Liver (tissue), 9 donors: Measurements from ENCODE around the gene CDH3. TPM values are rescaled to one million over a fixed set of nuclear protein-coding genes. Genes with fewer than 3 reads are reported as not detected.

Source experiments
- DNase-seq: peaks from one replicate; pipeline ENCODE4 v3.0.0-alpha.2; 2017; ENCODE audit warnings: low spot score
- H3K27ac ChIP-seq, 2 donors: one replicate each; pipeline ENCODE4 v1.7.0; 2013; ENCODE audit warnings: inconsistent platforms in 2 of 2, low read length in 2 of 2, control low read depth in 1 of 2, low read depth in 1 of 2, mild to moderate bottlenecking in 1 of 2
- H3K27me3 ChIP-seq, 4 donors: one replicate each; pipeline versions ENCODE4 v1.6.1 to v1.7.0; 2013; ENCODE audit warnings: low read length in 3 of 4, inconsistent platforms in 1 of 4, mild to moderate bottlenecking in 1 of 4, moderate library complexity in 1 of 4; ENCODE audit not compliant: control insufficient read depth in 4 of 4, insufficient read depth in 4 of 4
- H3K36me3 ChIP-seq, 4 donors: one replicate each; pipeline versions ENCODE4 v1.6.1 to v1.7.0; 2013; ENCODE audit warnings: low read length in 3 of 4, mild to moderate bottlenecking in 3 of 4, low read depth in 1 of 4, moderate library complexity in 1 of 4; ENCODE audit not compliant: control insufficient read depth in 4 of 4, insufficient read depth in 3 of 4
- H3K4me1 ChIP-seq, 4 donors: one replicate each; pipeline versions ENCODE4 v1.6.1 to v1.7.0; 2013; ENCODE audit warnings: low read length in 3 of 4, mild to moderate bottlenecking in 3 of 4, moderate library complexity in 1 of 4; ENCODE audit not compliant: control insufficient read depth in 4 of 4, insufficient read depth in 4 of 4
- H3K4me3 ChIP-seq, 3 donors: one replicate each; pipeline versions ENCODE4 v1.6.1 to v1.7.0; 2013; ENCODE audit warnings: low read length in 3 of 3, control low read depth in 1 of 3, low read depth in 1 of 3, mild to moderate bottlenecking in 1 of 3
- H3K9ac ChIP-seq, 2 donors: one replicate each; pipeline ENCODE4 v1.7.0; 2013; ENCODE audit warnings: low read length in 2 of 2, mild to moderate bottlenecking in 2 of 2, moderate library complexity in 2 of 2, control low read depth in 1 of 2, low read depth in 1 of 2
- H3K9me3 ChIP-seq, 4 donors: one replicate each; pipeline versions ENCODE4 v1.6.1 to v1.7.0; 2013; ENCODE audit warnings: low read length in 3 of 4; ENCODE audit not compliant: control insufficient read depth in 4 of 4
- ATF3 ChIP-seq: IDR thresholded peaks from 2 replicates; pipeline ENCODE4 v1.6.1; 2016; ENCODE audit warnings: antibody characterized with exemption
- CTCF ChIP-seq: fragments of 150-350 bp; IDR thresholded peaks from 2 replicates; pipeline ENCODE4 v1.5.1; 2017; ENCODE audit warnings: improper control_type of control experiment, low read depth, low read length; ENCODE audit not compliant: missing input control
- EGR1 ChIP-seq, 2 donors: IDR thresholded peaks; 2 replicates each; pipeline ENCODE4 v1.6.1; 2016 to 2018; ENCODE audit warnings: antibody characterized with exemption in 2 of 2, low read depth in 2 of 2
- FOXA1 ChIP-seq: IDR thresholded peaks from 2 replicates; pipeline ENCODE4 v1.6.1; 2016; ENCODE audit warnings: antibody characterized with exemption
- FOXA2 ChIP-seq: IDR thresholded peaks from 2 replicates; pipeline ENCODE4 v1.6.1; 2016; ENCODE audit warnings: antibody characterized with exemption
- GABPA ChIP-seq, 2 donors: IDR thresholded peaks in 1 of 2; conservative IDR thresholded peaks in 1 of 2; 2 replicates each; pipeline ENCODE4 v1.6.1; 2016; ENCODE audit warnings: antibody characterized with exemption in 2 of 2, mild to moderate bottlenecking in 1 of 2, moderate library complexity in 1 of 2
- HNF4A ChIP-seq, 2 donors: conservative IDR thresholded peaks; 2 replicates each; pipeline ENCODE4 v1.6.1; 2016; ENCODE audit warnings: antibody characterized with exemption in 2 of 2, mild to moderate bottlenecking in 2 of 2
- HNF4G ChIP-seq: IDR thresholded peaks from 2 replicates; pipeline ENCODE4 v1.6.1; 2016; ENCODE audit warnings: antibody characterized with exemption
- JUND ChIP-seq, 2 donors: IDR thresholded peaks; 2 replicates each; pipeline ENCODE4 v1.6.1; 2016; ENCODE audit warnings: antibody characterized with exemption in 2 of 2
- MAX ChIP-seq: IDR thresholded peaks from 2 replicates; pipeline ENCODE4 v1.6.1; 2016; ENCODE audit warnings: antibody characterized with exemption
- NR2F2 ChIP-seq: IDR thresholded peaks from 2 replicates; pipeline ENCODE4 v1.6.1; 2016; ENCODE audit warnings: antibody characterized with exemption
- REST ChIP-seq: IDR thresholded peaks from 2 replicates; pipeline ENCODE4 v1.6.1; 2016; ENCODE audit warnings: antibody characterized with exemption, mild to moderate bottlenecking
- RXRA ChIP-seq, 2 donors: IDR thresholded peaks; 2 replicates each; pipeline ENCODE4 v1.6.1; 2017 to 2018; ENCODE audit warnings: antibody characterized with exemption in 2 of 2, mild to moderate bottlenecking in 1 of 2
- SP1 ChIP-seq: IDR thresholded peaks from 2 replicates; pipeline ENCODE4 v1.6.1; 2018; ENCODE audit warnings: antibody characterized with exemption, mild to moderate bottlenecking
- TAF1 ChIP-seq: conservative IDR thresholded peaks from 2 replicates; pipeline ENCODE4 v1.6.1; 2016; ENCODE audit warnings: antibody characterized with exemption, mild to moderate bottlenecking
- YY1 ChIP-seq: IDR thresholded peaks from 2 replicates; pipeline ENCODE4 v1.6.1; 2016; ENCODE audit warnings: antibody characterized with exemption, mild to moderate bottlenecking
- ZBTB33 ChIP-seq: IDR thresholded peaks from 2 replicates; pipeline ENCODE4 v1.6.1; 2016; ENCODE audit warnings: antibody characterized with exemption
- WGBS: extraction: QIAGEN DNeasy Blood & Tissue Kit; methylation state at CpG from one replicate; pipeline ENCODE4 v1.1.7; 2013; 5-methylcytosine and 5-hydroxymethylcytosine counted together
- polyA plus RNA-seq, 2 donors: library from polyadenylated mRNA; stranded (reverse) in 1 of 2; unstranded in 1 of 2; fragments of 200-250 nt in 1 of 2; fragments of >200 nt in 1 of 2; fragmentation: Nextera tagmentation in 1 of 2; extraction: Ambion mirVana in 1 of 2; gene quantifications; one replicate each; pipeline versions ENCODE4 v1.2.1 to v1.2.3, GENCODE V29; 2013 to 2015
- total RNA-seq, 2 donors: library from RNA; depleted of rRNA; stranded (reverse); fragments of >200 nt; gene quantifications; one replicate each; pipeline ENCODE4 v1.2.3, GENCODE V29; 2014
- donor health status: healthy.
- donor health status: healthy.
- donor health status: healthy.
- donor health status: healthy.
- donor health status: healthy.

CDH3 gene
- total and polyA plus RNA-seq, 4 donors: 0.08 to 0.19 TPM; not detected in 2

- TF ChIP-seq CTCF: no peak
- TF ChIP-seq YY1: no peak
- TF ChIP-seq EGR1 (IDR thresholded peaks at IDR 0.05; ENCODE audit: low read depth in 2 of 2): no peak
- no peak for TF ChIP-seq JUND (IDR thresholded peaks at IDR 0.05)
- TF ChIP-seq SP1: no peak
- TF ChIP-seq RXRA (IDR thresholded peaks at IDR 0.05): no peak
- TF ChIP-seq FOXA2: no peak
- TF ChIP-seq MAX: no peak
- no peak for TF ChIP-seq ATF3
- no peak for TF ChIP-seq HNF4G
Measured at GRCh38 chr16:68722119-68723024, 77.3 kb downstream of the CDH3 start (continued).

GRCh38 chr16:68724797-68725196 is 79.7 kb downstream of the CDH3 start:
- H3K9ac ChIP-seq: no peak overlapping the region
- H3K36me3 ChIP-seq: no peaks in the 10 kb centered on the region
- no peaks in the 10 kb centered on the region for H3K27me3 ChIP-seq
- TF ChIP-seq FOXA2: no peak
- no peak overlapping the region for H3K27ac ChIP-seq
- H3K4me1 ChIP-seq: no peaks in the 10 kb centered on the region
- H3K4me3 ChIP-seq: no peak overlapping the region
- 70% methylated on average over 3 of the region's 3 CpGs for WGBS
- DNase-seq: peak; percentile 63
- no peaks in the 10 kb centered on the region for H3K9me3 ChIP-seq

GRCh38 chr16:68728523-68728922 is 83.4 kb downstream of the CDH3 start:
- H3K36me3 ChIP-seq: no peaks in the 10 kb centered on the region
- H3K27me3 ChIP-seq: no peaks in the 10 kb centered on the region
- WGBS: 90% methylated on average over 4 of the region's 4 CpGs
- DNase-seq: no peak
- no peak overlapping the region for H3K27ac ChIP-seq
- H3K9ac ChIP-seq: no peak overlapping the region
- no peak overlapping the region for H3K4me3 ChIP-seq
- H3K9me3 ChIP-seq: no peaks in the 10 kb centered on the region
- no peaks in the 10 kb centered on the region for H3K4me1 ChIP-seq
- no peak for TF ChIP-seq EGR1 (IDR thresholded peaks at IDR 0.05; ENCODE audit: low read depth in 2 of 2)
- no peak for TF ChIP-seq HNF4A (conservative IDR thresholded peaks at IDR 0.05)
- no peak for TF ChIP-seq REST
- TF ChIP-seq CTCF: no peak
- TF ChIP-seq HNF4G: no peak
- no peak for TF ChIP-seq YY1
- no peak for TF ChIP-seq NR2F2
- no peak for TF ChIP-seq FOXA2
- TF ChIP-seq ATF3: no peak
- no peak for TF ChIP-seq JUND (IDR thresholded peaks at IDR 0.05)
- TF ChIP-seq GABPA (IDR thresholded peaks at IDR 0.05 in 1 of 2, conservative IDR thresholded peaks at IDR 0.05 in 1 of 2): no peak
- no peak for TF ChIP-seq ZBTB33
- no peak for TF ChIP-seq FOXA1
- TF ChIP-seq RXRA (IDR thresholded peaks at IDR 0.05): no peak
- no peak for TF ChIP-seq TAF1
- TF ChIP-seq MAX: no peak
- no peak for TF ChIP-seq SP1
